Fibroblast of gingiva (primary cell): Measurements from ENCODE around the gene NABP2.
"Not testable (repeated sequence)": the region's sequence is repeated elsewhere in the genome, so short reads cannot be mapped to it uniquely, and the experiment has no call there.

ENCODE experiments used
- DNase-seq: peaks from one replicate; pipeline ENCODE4 v3.0.0-alpha.2; 2011; ENCODE audit warnings: low read depth

NABP2 gene

DNA sequence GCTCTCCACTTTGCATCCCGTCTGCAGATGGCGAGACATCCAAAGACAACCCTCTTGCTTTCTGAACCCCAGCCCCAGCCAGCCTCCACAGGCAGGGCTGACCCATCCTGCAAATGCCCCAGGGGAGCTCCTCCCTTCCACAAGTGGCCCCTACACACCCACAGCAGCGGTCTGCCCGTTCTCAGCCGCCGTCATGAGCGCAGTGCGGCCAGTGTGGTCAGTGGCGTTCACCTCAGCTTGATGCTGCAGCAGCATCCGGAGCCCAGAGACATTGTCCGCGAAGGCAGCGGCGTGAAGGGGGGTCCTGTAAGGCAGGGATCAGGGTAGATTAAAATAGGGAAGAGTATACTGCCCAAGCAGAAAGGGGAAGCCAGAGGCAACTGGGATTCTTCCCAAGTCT, 20.4 kb downstream of the NABP2 start:
- DNase-seq: no peak

DNA sequence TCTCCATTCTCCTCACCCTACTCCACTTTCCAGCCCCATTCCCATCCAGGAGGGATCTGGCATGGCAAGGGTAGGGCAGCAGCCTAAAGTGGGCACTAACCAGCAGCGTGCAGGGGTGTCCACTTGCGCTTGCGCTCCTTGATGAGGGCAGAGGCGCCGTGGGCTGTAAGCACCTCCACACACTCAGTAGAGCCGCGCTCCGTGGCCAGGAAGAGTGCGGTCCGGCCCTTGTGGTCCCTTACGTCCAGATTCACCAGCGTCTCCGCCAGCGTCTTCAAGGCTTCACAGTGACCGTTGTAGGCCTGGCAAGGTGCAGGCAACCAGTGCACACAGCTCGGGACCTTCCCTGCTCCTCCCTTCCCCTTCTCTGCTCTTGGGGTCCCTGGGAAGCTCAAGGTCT, 23.8 kb downstream of the NABP2 start:
- DNase-seq: no peak

DNA sequence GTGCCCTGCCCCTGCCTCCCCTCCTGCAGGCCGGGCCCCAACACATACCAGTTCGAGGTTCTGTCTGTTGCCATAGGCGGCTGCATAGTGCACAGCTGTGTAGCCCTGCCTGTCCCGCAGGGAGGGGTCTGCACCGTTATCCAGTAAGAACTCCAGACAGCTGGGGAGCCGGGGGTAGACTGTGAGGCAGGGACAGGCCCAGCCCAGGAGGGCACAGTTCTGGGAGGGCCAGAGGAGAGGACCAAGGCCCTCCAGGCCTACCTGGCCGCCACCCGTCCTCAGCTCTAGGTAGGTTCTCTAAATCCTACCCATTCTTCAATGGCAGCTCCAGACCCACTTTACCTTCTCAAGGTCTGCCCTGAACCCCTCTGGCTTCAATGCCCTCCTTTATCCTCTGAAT, 24.6 kb downstream of the NABP2 start:
- no peak for DNase-seq

DNA sequence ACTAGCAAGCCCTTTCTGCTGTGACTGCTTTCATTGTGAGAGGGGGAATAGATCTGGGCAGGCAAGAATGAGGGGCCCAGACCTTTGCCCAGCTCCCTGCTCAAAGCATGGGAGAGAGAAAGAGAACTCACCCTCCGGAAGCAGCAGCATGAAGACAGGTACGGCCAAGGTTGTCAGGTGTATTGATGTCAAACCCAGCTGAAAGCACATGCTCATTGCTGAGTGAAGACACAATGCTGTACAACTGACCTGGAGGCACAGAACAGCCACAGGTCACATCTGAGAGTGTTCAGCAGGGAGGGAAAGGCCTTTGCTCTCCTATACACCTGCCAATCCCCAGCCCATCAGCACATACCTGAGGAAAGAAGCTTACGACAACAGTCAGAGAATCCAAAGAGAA, 28.5 kb downstream of the NABP2 start:
- DNase-seq: no peak

DNA sequence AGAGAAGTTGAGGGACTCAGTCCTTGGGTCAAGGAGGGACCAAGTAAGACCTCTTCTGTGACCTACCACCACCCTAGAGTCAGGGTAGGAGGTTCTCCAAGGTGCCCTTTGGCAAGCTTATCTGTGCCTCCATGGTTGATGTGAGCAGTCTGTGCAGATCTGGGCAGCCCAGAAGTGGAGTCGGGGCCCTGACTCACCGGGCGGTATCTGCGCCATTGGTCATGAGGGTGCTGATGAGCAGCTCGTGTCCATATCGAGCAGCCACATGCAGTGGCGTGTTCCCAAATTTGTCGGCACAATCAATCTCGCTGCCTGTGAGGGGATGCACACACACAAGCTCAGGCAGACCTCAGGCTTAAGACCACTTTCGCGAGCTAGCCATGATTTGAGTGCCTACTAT, 28.9 kb downstream of the NABP2 start:
- DNase-seq: no peak

DNA sequence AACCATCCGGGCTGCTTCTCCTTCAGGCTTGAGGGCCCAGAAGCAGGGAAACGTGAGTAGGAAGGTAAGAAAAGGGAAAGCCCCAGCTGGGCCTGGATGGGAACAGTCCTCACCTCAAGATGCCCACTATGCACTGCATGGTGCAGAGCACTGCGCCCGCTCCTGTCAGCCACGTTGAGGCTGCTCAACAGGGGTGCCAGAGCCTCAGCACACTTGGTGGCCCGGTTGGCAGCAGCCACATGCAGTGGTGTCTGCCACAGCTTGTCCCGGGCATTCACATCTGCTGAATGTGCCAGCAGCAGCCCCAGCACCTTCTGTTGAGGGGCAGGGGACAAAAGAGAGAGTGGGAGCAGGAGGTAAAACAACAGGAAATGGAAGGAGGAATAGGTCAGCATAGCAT, 31.5 kb downstream of the NABP2 start:
- no peak for DNase-seq

DNA sequence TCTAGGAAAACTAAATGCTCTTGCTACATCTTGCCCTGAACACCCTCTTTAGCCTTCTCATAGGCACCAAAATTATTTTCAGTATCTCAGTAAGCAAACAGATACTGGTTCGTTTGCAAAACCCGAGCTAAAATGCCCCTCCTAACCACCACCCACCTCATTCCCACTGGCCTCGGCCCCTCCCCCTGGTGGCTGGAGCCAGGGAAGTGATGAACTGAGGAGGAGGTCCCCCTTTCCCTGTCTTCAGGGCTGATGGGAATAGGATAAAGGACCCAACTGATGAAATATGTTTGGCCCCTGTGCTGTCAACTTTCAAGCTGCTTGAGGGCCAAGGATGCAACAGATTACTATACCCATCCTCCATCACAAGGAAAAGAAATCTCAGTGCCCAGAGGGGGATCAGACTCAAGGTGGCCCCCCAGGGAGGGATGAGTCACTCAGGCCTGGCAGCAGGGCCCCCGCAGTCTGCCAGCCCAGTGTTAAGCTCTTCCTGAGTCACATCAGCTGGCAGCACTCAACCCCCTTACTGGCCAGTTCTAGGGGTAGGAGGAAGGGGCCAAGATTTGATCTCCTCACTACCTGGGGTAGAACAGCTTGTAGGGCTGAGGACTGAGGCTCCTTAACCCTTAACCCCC, 32.3 kb downstream of the NABP2 start:
- peak; percentile 80 for DNase-seq

DNA sequence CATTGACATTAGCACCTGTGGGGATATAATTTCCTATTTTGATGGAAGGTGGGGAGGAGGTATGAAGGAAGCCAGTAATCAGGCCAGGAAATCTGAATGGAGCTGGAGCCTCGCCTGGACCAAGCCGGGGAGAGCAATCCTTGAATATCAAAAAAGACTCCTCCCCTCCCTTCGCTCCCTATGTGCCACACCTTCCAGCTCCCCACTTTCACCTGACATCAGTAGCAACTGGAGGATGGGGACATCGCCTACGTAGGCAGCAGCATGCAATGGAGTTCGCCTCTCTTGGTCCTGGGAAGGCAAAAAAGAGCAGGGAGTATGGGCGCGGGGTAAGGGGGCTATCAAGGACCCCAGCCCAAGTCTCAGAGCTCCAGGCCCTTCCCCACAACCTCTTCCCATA, 32.9 kb downstream of the NABP2 start:
- DNase-seq: no peak

DNA sequence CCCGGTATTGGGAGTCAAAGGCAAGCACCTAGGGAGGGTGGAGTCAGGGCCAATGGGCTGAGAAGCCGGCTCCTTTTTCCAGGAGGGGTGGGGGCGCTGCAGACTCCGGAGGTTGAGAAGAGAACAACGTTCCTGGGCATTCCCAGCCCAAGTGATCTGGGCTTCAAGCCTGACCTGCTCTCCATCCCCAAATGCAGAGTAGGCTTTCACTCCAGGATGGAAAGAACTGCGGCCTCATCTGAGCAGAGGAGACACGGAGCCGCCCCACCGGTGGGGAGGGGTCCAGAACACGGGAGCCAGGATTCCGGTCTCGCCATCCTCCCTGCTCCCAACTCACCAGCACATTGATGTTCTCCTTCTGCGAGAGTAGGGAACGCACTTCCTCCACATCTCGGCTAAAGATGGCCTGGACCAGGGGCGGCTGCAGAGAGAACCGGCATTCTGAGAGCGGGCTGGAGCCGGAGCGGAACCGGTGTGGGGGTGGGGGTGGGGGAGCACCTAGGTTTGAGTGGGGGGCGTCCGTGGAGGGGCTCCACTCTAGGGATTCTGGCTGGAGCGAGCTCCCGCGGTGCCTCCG, 33.4 kb downstream of the NABP2 start:
- no peak for DNase-seq

DNA sequence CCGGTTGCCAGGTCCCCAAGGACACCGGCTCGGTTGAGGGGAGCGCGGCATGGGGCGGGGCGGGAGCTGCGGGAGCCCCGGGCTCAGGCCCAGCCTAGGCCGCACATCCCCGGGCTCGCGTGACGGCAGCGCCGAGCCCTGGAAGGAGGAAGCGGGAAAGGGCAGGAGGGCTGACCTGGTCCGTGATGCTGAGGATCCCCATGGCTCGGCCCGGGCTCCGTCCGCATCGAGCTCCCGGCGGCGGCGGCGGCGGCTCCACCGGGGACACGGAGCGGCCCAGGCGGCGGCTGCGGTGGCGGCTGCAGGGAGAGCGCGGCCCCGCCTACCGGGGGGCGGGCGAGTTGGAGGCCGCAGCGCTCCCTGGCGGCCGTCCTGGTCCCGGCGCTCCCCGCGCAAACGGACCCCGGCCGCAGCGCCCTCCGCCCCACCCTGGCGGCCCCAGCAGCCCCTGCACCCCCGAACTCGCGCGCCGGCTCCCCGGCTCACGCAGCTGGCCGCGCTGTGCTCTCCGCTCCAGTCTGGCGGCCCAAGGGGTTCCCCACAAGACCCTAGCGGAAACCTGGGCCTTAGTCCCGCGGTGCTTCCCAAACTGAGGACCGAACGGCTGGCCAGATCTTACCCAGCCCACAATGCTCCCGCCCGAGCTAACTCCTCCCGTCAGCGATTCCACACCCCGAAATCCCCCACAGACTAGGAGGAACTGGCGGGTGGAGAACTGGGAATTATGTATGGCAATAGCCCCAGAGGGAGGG, 34.1 kb downstream of the NABP2 start, which contains the start of gene ANKRD52:
Gene ANKRD52, minus strand, starts transcription at position 317 of the 752 bp plus-strand sequence. Its CDS starts 115 bp downstream, at position 202.
- peak; percentile 83 for DNase-seq

DNA sequence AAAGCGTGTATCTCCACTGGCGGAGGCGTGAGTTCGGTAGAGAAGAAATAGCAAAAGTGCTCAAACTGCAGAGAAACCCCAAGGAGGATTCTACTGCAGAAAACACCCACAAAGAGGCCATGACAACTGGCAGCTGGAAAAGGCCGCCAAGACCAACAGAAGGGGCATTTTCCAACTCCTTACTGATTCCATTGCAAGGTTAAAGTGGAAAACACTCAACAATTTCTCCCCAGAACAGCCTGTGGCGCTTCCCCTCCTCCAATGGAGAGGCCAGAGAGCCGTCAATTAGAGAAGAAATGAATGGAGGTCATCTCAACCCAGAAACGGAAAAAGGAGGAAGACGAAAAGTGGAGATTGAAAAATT, 34.7 kb downstream of the NABP2 start:
- DNase-seq: no peak

DNA sequence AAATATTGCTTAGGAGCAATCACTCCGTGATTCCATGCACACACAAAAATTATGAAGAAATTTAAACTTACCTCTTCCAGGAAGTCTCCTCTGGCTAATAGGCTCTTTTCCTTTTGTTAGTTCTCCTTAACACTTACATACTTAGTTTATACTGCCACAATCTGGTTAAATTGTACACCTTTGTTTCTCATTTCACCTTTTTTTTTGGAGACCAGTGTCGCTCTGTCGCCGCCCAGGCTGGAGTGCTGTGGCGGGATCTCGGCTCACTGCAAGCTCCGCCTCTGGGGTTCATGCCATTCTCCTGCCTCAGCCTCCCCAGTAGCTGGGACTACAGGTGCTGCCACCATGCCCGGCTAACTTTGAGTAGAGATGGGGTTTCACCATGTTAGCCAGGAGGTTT, 36.2 kb downstream of the NABP2 start:
- DNase-seq: no peak

DNA sequence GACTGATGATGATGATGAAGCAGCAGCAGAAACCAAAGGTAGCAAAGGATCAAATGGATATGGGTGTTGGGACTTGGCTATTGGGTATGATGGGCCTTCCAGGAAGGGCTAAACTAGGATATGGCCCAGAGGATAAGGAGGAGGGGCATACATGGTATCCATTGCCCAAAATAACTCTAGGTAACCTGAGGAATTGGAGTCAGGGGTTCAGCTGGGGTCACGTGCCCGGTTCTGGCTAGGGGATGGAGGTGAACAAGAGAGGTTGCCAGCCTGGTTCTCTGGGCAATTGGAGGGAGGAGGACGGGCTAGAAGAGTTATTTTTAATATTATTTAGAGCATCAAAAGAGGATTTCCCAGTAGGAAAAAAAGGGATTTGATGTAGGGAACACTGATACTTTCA, 36.8 kb downstream of the NABP2 start:
- DNase-seq: no peak

DNA sequence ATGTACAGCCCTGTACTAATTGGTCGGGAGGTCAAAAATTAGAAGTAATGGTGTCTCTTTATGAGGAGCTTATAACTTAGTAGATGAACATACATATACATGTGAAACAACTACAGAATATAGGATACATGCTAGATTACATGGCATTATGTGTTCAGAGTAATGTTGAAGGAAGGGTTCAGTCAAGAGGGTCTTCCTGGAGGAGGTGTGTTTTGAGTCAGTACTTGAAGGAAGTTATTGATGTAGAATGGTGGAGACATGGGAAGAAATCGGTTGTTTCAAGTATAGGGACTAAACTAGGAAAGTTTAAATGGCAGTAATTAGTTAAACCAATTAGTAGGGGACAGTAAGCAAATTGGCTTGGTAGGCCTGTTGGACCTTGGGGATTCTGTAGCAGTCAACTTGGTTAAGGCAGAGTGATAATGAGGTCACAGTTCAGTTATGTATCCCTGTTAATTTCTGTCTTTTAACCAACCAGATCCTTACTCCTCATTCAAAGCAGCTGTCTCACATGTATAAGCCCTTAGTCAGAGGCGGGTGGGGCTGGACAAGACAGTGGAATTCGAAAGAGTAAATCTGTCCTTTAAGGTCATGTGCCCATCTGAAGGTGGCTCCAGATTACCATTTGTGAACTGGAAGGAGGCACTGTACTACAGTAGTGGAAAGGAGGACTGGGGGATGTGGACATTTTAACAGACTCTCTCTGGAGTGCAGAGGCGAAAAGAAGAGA, 37.5 kb downstream of the NABP2 start:
- DNase-seq: peak; percentile 73

DNA sequence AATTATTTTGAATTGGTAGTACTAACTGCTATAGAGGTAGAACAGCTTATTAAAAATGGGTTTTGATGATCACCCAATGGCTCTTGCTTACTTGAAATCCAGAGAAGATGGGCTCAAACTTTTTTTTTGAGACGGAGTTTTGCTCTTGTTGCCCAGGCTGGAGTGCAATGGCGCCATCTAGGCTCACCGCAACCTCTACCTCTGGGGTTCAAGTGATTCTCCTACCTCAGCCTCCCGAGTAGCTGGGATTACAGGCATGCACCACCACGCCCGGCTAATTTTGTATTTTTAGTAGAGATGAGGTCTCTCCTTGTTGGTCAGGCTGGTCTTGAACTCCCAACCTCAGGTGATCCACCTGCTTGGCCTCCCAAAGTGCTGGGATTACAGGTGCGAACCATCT, 38.8 kb downstream of the NABP2 start:
- not testable (repeated sequence) for DNase-seq

DNA sequence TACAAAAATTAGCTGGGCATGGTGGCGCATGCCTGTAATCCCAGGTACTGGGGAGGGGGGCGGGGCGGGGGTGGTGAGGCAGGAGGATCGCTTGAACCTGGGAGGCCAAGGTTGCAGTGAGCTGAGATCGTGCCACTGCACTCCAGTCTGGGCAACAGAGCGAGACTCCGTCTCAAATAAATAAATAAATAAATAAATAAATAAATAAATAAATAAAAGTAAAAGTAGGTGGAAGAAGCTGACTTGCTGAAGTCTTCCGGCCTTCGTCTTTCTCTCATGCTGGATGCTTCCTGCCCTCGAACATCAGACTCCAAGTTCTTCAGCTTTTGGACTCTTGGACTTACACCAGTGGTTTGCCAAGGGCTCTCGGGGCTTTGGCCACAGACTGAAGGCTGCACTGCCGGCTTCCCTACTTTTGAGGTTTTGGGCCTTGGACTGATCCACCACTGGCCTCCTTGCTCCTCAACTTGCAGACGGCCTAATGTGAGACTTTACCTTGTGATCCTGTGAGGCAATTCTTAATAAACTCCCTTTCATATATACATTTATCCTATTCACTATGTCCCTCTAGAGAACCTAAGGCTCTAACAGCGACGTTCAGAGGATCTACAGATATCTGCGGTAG, 42.0 kb downstream of the NABP2 start:
- DNase-seq: not testable (repeated sequence)

DNA sequence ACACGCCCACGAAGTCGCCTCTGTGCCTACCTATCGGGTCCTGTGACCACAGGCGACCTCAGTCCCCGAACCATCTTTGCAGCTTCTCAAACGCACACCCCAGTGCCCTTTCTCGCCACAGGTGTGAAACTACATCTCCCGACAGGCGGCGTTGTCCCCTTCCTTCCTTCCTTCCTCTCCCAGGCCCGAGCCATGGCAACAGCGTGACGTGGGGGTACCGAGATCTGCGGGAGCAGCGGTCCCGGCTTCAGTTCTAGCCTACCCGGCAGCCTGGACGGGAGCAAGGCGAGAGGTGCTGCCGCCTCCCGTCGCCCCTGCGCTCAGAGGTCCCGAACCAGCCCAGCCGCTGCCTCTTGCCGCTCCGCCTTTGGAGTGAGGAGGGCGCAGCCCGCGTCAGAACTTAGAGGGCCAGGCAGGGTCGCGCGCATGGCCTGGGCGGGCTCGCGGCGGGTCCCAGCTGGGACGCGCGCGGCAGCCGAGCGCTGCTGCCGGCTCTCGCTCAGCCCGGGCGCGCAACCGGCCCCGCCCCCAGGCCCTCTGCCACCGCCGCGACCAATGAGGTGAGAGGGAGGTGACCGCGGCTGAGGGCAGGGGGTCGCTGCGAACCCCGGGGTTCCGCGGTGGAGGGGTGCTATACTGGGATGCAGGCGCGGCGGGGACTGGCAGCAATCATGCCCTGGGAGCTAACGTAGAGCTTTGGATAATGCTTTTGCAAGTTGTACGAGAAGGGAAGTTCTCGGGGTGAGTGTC, 42.7 kb downstream of the NABP2 start, which contains the start of gene COQ10A:
Gene COQ10A, plus strand, starts transcription at position 250 of the 750 bp plus-strand sequence. Its CDS starts 177 bp downstream, at position 427.
- DNase-seq: peak; percentile 75

DNA sequence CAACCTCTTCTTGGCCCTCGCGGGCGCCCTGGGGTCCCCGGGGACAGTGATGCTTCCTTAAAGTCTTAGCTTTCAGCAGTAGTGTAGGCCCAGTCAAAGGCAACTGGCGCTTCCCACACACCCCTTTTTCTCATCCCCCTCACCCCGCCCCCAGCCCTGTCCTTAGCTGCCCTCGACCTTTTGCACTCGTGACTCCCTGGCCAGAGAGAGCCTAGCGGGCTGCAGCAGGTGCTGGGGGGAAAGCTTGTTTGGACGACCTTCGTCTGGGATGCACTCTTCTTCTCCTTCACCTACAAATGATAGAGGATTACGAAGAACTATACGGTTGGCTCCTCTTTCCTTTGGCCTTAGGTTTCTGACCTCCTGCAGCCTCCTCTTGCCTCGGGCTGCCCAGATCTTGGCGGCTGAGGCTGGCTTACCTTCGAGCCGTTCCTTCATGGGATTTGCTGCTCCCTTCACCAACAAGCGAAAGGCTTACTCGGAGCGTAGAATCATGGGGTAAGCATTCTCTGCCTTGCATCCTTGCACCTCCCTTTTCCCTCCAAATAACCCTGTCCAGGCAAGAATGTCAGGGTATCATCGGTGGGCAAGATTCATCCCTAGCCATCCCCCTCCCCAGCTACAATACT, 43.4 kb downstream of the NABP2 start:
- DNase-seq: peak; percentile 20

DNA sequence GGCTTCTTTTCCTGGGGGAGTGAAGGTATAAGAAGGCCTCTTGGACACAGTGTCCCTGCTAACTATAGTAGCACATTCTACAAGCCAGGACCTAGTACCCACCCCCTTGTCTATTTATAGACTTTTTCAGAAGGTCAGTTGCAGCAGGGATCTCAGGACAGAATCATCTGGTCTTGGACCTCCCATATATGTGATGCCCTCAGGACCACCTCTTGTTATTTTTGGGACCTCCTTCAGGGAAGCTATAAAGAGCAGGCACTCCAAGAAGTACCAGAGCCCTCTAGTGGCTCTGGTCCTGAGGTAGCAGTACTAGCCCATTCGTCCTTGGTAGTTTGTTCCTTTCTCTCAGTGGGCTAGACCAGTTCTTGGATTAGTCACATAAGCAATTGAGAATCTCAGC, 46.9 kb downstream of the NABP2 start:
- DNase-seq: peak; percentile 13

DNA sequence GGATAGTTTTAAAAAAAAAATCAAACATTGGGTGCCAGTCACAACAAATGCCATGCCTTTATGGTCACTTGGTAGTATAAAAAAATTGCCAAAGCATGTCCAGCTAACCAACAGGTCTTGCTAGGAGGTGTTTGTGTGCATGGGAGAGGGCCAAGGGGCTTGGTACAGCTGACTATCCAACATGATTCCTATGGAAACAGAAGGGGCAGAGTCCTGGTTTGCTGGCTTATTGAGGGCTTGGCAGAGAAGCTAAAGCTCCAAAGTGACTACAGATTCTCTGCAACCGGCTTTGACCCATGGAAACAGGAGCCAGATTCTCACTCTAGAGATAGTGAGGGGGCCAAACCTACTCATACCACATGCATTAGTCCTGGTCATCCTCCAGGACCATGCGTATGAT, 48.3 kb downstream of the NABP2 start:
- DNase-seq: not testable (repeated sequence)

DNA sequence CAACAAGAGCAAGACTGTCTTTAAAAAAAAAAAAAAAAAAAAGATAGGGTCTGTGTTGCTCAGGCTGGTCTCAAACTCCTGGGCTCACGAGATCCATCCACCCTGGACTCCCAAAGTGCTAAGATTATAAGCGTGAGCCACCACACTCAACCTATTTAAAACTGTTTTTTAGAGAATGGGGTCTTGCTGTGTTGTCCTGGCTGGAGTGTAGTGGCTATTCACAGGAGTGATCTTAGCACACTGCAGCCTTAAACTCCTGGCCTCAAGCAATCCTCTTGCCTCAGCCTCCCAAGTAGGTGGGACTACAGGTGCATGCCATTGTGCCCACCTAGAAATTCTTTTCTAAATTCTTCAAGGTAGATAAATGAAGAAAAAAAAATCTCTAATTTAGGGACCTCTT, 50.2 kb downstream of the NABP2 start:
- no peak for DNase-seq
